Astrocyte (in vitro differentiated cells and primary cell): ENCODE measurements around the gene SPATA19. TPM values are rescaled to one million over a fixed set of nuclear protein-coding genes. Genes with fewer than 3 reads are reported as not detected.

ENCODE experiments used
- DNase-seq: peaks from one replicate; pipeline ENCODE4 v3.0.0-alpha.2; 2010; ENCODE audit warnings: low read depth
- FAIRE-seq: peaks from 2 replicates; lab custom pipeline; 2011; peaks lifted over from hg19 to GRCh38; lab: Jason Lieb, UNC
- H2AFZ ChIP-seq: 2 replicates; pipeline ENCODE4 v1.6.0; 2012; ENCODE audit warnings: low read depth, low read length, inconsistent platforms
- H3K27ac ChIP-seq: 2 replicates; pipeline ENCODE4 v1.5.1; 2011; ENCODE audit warnings: low read depth, low read length, inconsistent platforms
- H3K27me3 ChIP-seq: 2 replicates; pipeline ENCODE4 v1.6.0; 2011; ENCODE audit warnings: low read length, inconsistent platforms; ENCODE audit not compliant: insufficient read depth
- H3K36me3 ChIP-seq: 2 replicates; pipeline ENCODE4 v1.5.1; 2011; ENCODE audit warnings: low read length, inconsistent platforms; ENCODE audit not compliant: insufficient read depth
- H3K4me1 ChIP-seq: 2 replicates; pipeline ENCODE4 v1.5.1; 2011; ENCODE audit warnings: low read length, inconsistent platforms; ENCODE audit not compliant: insufficient read depth
- H3K4me2 ChIP-seq: 2 replicates; pipeline ENCODE4 v1.6.0; 2012; ENCODE audit warnings: low read length, inconsistent platforms
- H3K4me3 ChIP-seq: 2 replicates; pipeline ENCODE4 v1.5.1; 2011; ENCODE audit warnings: low read depth, mild to moderate bottlenecking, low read length, inconsistent platforms; ENCODE audit not compliant: insufficient read depth
- H3K79me2 ChIP-seq: 2 replicates; pipeline ENCODE4 v1.6.0; 2012; ENCODE audit warnings: mild to moderate bottlenecking, low read length, inconsistent platforms; ENCODE audit not compliant: insufficient read depth
- H3K9ac ChIP-seq: 2 replicates; pipeline ENCODE4 v1.6.0; 2012; ENCODE audit warnings: mild to moderate bottlenecking, low read length, inconsistent platforms
- H3K9me3 ChIP-seq: 2 replicates; pipeline ENCODE4 v1.5.1; 2012; ENCODE audit warnings: low read depth, mild to moderate bottlenecking, low read length, inconsistent platforms; ENCODE audit not compliant: insufficient read depth
- H4K20me1 ChIP-seq: 2 replicates; pipeline ENCODE4 v1.6.0; 2012; ENCODE audit warnings: low read length, inconsistent platforms; ENCODE audit not compliant: insufficient read depth
- H3K27ac Mint-ChIP-seq: one replicate; pipeline ENCODE4 v1.8.0; 2021; ENCODE audit warnings: mild to moderate bottlenecking, mixed read lengths; ENCODE audit not compliant: unreplicated experiment
- H3K27me3 Mint-ChIP-seq: one replicate; pipeline ENCODE4 v1.8.0; 2021; ENCODE audit warnings: low read depth, mixed read lengths; ENCODE audit not compliant: unreplicated experiment
- H3K36me3 Mint-ChIP-seq: one replicate; pipeline ENCODE4 v1.8.0; 2021; ENCODE audit warnings: low read depth, mixed read lengths; ENCODE audit not compliant: unreplicated experiment
- H3K4me1 Mint-ChIP-seq: one replicate; pipeline ENCODE4 v1.8.0; 2021; ENCODE audit warnings: low read depth, mixed read lengths; ENCODE audit not compliant: unreplicated experiment
- H3K4me3 Mint-ChIP-seq: one replicate; pipeline ENCODE4 v1.8.0; 2021; ENCODE audit warnings: mild to moderate bottlenecking, moderate library complexity, mixed read lengths; ENCODE audit not compliant: unreplicated experiment
- H3K9me3 Mint-ChIP-seq: one replicate; pipeline ENCODE4 v1.8.0; 2021; ENCODE audit warnings: mild to moderate bottlenecking, mixed read lengths; ENCODE audit not compliant: unreplicated experiment
- EZH2 ChIP-seq: IDR thresholded peaks from 2 replicates; pipeline ENCODE4 v1.6.1; 2012; ENCODE audit warnings: mild to moderate bottlenecking, low read length, inconsistent platforms; ENCODE audit not compliant: insufficient read depth
- total RNA-seq: library from RNA; stranded (reverse); gene quantifications from 2 replicates; pipeline ENCODE4 v1.2.1, GENCODE V29; 2021
- TF ChIP-seq, protein P1 (sequence below): IDR thresholded peaks from 2 replicates; pipeline ENCODE4 v1.5.1; 2011; ENCODE audit warnings: low read depth, mild to moderate bottlenecking, inconsistent platforms, low read length, moderate library complexity; ENCODE audit not compliant: insufficient read depth

SPATA19 gene
- total RNA-seq, 1 donor from 2014 or later = not detected

DNA sequence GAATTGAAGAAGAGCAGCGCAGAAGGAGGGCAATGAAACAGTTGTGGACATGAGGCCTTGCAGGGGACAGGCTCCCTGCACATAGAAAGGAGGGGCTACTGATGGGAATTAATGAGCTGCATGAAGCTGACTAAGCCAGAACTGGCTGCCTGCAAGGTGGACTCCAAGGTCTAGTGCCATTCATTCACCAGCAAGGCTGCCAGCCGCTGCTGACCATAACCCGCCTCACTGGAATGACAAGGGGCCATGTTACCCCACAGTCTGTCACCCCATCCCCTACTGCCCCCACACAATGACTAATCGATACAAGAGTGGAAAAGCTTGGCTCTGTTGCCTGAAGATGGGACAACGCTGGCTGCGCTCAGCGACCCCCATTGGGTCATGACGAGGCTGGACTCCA, 44.6 kb downstream of the SPATA19 start:
- Mint-ChIP-seq H3K4me1 (no peaks in the 10 kb centered on the region), H3K36me3 (no peaks in the 10 kb centered on the region), H3K27ac (no peak overlapping the region), H3K9me3 (peaks cover 20% of the 10 kb centered on the region), H3K4me3 (no peak overlapping the region), H3K27me3 (no peaks in the 10 kb centered on the region)
- DNase-seq (no peak), FAIRE-seq (no peak)
- Histone ChIP-seq H2AFZ (no peak overlapping the region), H3K4me3 (no peak overlapping the region), H3K9me3 (peaks cover 4% of the 10 kb centered on the region), H3K9ac (no peak overlapping the region), H3K27ac (no peak overlapping the region), H3K79me2 (no peaks in the 10 kb centered on the region), H4K20me1 (no peaks in the 10 kb centered on the region), H3K4me1 (no peaks in the 10 kb centered on the region), H3K27me3 (no peaks in the 10 kb centered on the region), H3K36me3 (no peaks in the 10 kb centered on the region), H3K4me2 (no peak overlapping the region)
- TF ChIP-seq EZH2 = no peak
- TF ChIP-seq, protein P1, sequence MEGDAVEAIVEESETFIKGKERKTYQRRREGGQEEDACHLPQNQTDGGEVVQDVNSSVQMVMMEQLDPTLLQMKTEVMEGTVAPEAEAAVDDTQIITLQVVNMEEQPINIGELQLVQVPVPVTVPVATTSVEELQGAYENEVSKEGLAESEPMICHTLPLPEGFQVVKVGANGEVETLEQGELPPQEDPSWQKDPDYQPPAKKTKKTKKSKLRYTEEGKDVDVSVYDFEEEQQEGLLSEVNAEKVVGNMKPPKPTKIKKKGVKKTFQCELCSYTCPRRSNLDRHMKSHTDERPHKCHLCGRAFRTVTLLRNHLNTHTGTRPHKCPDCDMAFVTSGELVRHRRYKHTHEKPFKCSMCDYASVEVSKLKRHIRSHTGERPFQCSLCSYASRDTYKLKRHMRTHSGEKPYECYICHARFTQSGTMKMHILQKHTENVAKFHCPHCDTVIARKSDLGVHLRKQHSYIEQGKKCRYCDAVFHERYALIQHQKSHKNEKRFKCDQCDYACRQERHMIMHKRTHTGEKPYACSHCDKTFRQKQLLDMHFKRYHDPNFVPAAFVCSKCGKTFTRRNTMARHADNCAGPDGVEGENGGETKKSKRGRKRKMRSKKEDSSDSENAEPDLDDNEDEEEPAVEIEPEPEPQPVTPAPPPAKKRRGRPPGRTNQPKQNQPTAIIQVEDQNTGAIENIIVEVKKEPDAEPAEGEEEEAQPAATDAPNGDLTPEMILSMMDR = no peak

DNA sequence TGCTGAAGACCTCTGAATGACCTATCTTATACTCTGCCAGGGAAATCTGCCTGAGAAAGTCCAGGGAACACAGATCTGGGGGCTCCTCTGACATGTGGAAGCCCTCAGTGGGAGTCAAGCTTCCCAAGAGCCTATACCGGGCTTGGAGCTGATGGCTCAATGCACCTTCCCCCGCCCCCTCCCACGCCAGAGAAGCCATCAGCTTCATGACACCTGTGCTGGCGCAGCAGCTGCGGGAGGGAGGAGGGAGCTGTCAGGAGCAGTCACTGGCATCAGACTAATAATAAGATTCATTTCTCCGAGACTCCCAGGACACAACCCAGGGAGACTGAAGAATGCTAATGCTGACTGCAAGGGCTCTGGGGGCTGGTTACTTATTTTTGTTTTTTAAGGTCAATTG, 47.8 kb downstream of the SPATA19 start:
- H3K27ac Mint-ChIP-seq = no peak overlapping the region
- no peak overlapping the region for H3K27ac ChIP-seq
- no peaks in the 10 kb centered on the region for H3K36me3 Mint-ChIP-seq
- peaks cover 31% of the 10 kb centered on the region for H3K9me3 Mint-ChIP-seq
- H3K27me3 ChIP-seq = no peaks in the 10 kb centered on the region
- TF ChIP-seq, protein P1 = no peak
- no peak for TF ChIP-seq EZH2
- H3K9ac ChIP-seq = no peak overlapping the region
- H2AFZ ChIP-seq = no peak overlapping the region
- no peaks in the 10 kb centered on the region for H3K27me3 Mint-ChIP-seq
- no peak overlapping the region for H3K4me3 ChIP-seq
- no peak overlapping the region for H3K4me2 ChIP-seq
- DNase-seq = no peak
- no peak overlapping the region for H3K4me3 Mint-ChIP-seq
- no peaks in the 10 kb centered on the region for H3K79me2 ChIP-seq
- peaks cover 4% of the 10 kb centered on the region for H3K9me3 ChIP-seq
- no peaks in the 10 kb centered on the region for H3K4me1 ChIP-seq
- no peaks in the 10 kb centered on the region for H4K20me1 ChIP-seq
- no peaks in the 10 kb centered on the region for H3K36me3 ChIP-seq
- no peaks in the 10 kb centered on the region for H3K4me1 Mint-ChIP-seq
- no peak for FAIRE-seq

DNA sequence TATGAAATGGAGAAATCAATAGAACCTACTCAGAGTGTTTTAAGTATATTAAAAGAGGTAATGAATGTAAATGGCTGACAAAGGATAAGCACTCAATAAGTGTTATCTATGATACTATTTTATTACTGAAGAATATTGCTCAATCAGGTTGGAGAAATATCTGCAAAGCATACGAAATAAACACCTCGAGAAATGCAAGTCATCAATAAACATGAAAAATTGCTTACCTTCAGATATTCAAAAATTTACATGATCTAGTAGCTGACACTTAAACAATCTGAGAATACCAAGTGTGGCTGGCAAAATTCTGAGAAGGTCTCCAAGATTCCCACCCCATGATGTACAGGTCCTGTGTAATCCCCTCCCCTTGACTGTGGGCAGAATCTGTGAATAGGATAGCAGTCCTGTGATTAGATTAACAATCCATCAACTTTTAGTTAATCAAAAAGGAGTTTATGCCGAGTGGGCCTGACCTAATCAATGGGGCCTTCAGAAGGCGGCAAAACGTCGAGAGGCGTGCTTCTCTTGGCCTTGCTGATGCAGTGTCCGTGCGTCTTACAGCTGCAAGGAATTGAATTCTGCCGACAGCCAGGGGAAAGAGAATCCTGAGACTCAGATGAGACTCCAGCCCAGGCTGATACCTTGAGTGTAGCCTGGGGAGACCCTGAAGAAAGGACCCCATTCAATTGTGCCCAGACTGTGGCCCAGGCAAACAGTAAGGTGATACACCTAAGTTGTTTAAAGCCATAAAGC, 49.1 kb downstream of the SPATA19 start:
- Histone ChIP-seq H3K9ac (no peak overlapping the region), H3K9me3 (peaks cover 2% of the 10 kb centered on the region), H3K27ac (no peak overlapping the region), H3K79me2 (no peaks in the 10 kb centered on the region), H3K27me3 (no peaks in the 10 kb centered on the region), H4K20me1 (no peaks in the 10 kb centered on the region), H3K4me3 (no peak overlapping the region), H3K4me1 (no peaks in the 10 kb centered on the region), H2AFZ (no peak overlapping the region), H3K4me2 (no peak overlapping the region), H3K36me3 (no peaks in the 10 kb centered on the region)
- Mint-ChIP-seq H3K9me3 (peaks cover 32% of the 10 kb centered on the region), H3K27ac (no peak overlapping the region), H3K27me3 (no peaks in the 10 kb centered on the region), H3K36me3 (no peaks in the 10 kb centered on the region), H3K4me3 (no peak overlapping the region), H3K4me1 (no peaks in the 10 kb centered on the region)
- DNase-seq (no peak), FAIRE-seq (no peak)
- no peak for TF ChIP-seq EZH2
- TF ChIP-seq, protein P1 = no peak
